Measurements from ENCODE around the gene ATP11C.

ATP11C gene

GRCh38 chrX:139811942-139812629, 120.8 kb downstream of the ATP11C start:
- TF ChIP-seq REST (IDR thresholded peaks at IDR 0.05; ENCODE audit: insufficient read depth in 1 of 2, low read depth in 2 of 2, low read length in 2 of 2) (no peak), TAF1 (IDR thresholded peaks at IDR 0.05; ENCODE audit: borderline replicate concordance, insufficient read depth, low read length) (no peak), FOXP2 (optimal IDR thresholded peaks at IDR 0.05; ENCODE audit: borderline replicate concordance, extremely low read depth, extremely low read length, insufficient read depth) (no peak), SIN3A (IDR thresholded peaks at IDR 0.05; ENCODE audit: borderline replicate concordance, insufficient read depth, low read length) (no peak)

GRCh38 chrX:139804482-139804881, 128.4 kb downstream of the ATP11C start:
- TF ChIP-seq REST (IDR thresholded peaks at IDR 0.05; ENCODE audit: insufficient read depth in 1 of 2, low read depth in 2 of 2, low read length in 2 of 2) (no peak), TAF1 (IDR thresholded peaks at IDR 0.05; ENCODE audit: borderline replicate concordance, insufficient read depth, low read length) (no peak), FOXP2 (optimal IDR thresholded peaks at IDR 0.05; ENCODE audit: borderline replicate concordance, extremely low read depth, extremely low read length, insufficient read depth) (no peak), POLR2AphosphoS5 (IDR thresholded peaks at IDR 0.05; ENCODE audit: low read depth, low read length) (no peak)

- TF ChIP-seq TAF1 (IDR thresholded peaks at IDR 0.05; ENCODE audit: borderline replicate concordance, insufficient read depth, low read length) (no peak), FOXP2 (optimal IDR thresholded peaks at IDR 0.05; ENCODE audit: borderline replicate concordance, extremely low read depth, extremely low read length, insufficient read depth) (no peak), POLR2AphosphoS5 (IDR thresholded peaks at IDR 0.05; ENCODE audit: low read depth, low read length) (no peak), REST (IDR thresholded peaks at IDR 0.05; ENCODE audit: insufficient read depth in 1 of 2, low read depth in 2 of 2, low read length in 2 of 2) (no peak), SIN3A (IDR thresholded peaks at IDR 0.05; ENCODE audit: borderline replicate concordance, insufficient read depth, low read length) (no peak)
These were observed 129.6 kb downstream of the ATP11C start for GRCh38 chrX:139803224-139803623.

GRCh38 chrX:139802048-139802447, 130.8 kb downstream of the ATP11C start:
- no peak for TF ChIP-seq FOXP2 (optimal IDR thresholded peaks at IDR 0.05; ENCODE audit: borderline replicate concordance, extremely low read depth, extremely low read length, insufficient read depth)
- TF ChIP-seq TAF1 (IDR thresholded peaks at IDR 0.05; ENCODE audit: borderline replicate concordance, insufficient read depth, low read length) = no peak
- no peak for TF ChIP-seq REST (IDR thresholded peaks at IDR 0.05; ENCODE audit: insufficient read depth in 1 of 2, low read depth in 2 of 2, low read length in 2 of 2)
- no peak for TF ChIP-seq SIN3A (IDR thresholded peaks at IDR 0.05; ENCODE audit: borderline replicate concordance, insufficient read depth, low read length)
- TF ChIP-seq POLR2AphosphoS5 (IDR thresholded peaks at IDR 0.05; ENCODE audit: low read depth, low read length) = no peak
